Vagina (tissue), 2 donors: ENCODE results near the gene HOXC11. TPM values are rescaled to one million over a fixed set of nuclear protein-coding genes. Genes with fewer than 3 reads are reported as not detected.

Experiments used
- DNase-seq, 2 donors: peaks; one replicate each; pipeline ENCODE4 v3.0.0-alpha.2; 2017; ENCODE audit errors: extremely low spot score in 2 of 2
- H3K27ac ChIP-seq: fragments of 200-600 bp; sonication (generic); one replicate; pipeline ENCODE4 v1.5.1; 2019
- H3K27me3 ChIP-seq: fragments of 200-600 bp; sonication (generic); one replicate; pipeline ENCODE4 v1.5.1; 2019
- H3K36me3 ChIP-seq, 2 donors: fragments of 200-600 bp; sonication (generic); one replicate each; pipeline ENCODE4 v1.5.1; 2017 to 2019
- H3K4me1 ChIP-seq: fragments of 200-600 bp; sonication (generic); one replicate; pipeline ENCODE4 v1.5.1; 2019
- H3K4me3 ChIP-seq, 2 donors: fragments of 200-600 bp; sonication (generic); 1 replicate in 1 of 2; 2 replicates in 1 of 2; pipeline ENCODE4 v1.5.1; 2016 to 2019
- H3K9me3 ChIP-seq: fragments of 200-600 bp; sonication (generic); one replicate; pipeline ENCODE4 v1.5.1; 2019
- POLR2A ChIP-seq, 2 donors: fragments of 450-650 bp; IDR thresholded peaks; one replicate each; pipeline ENCODE4 v1.6.1; 2017; ENCODE audit warnings: antibody characterized with exemption in 2 of 2, mild to moderate bottlenecking in 2 of 2, moderate library complexity in 2 of 2
- POLR2AphosphoS5 ChIP-seq, 2 donors: sonication (generic); formaldehyde crosslinking; IDR thresholded peaks; one replicate each; pipeline ENCODE4 v1.9.0; 2017; ENCODE audit warnings: antibody characterized with exemption in 2 of 2, mild to moderate bottlenecking in 2 of 2, low read depth in 1 of 2; ENCODE audit not compliant: insufficient read depth in 1 of 2
- intact Hi-C: fragments of 100-400 bp; cut with DNase I; formaldehyde crosslinking; loops from one replicate; pipeline ENCODE4 v1.15.1; 2023
- total RNA-seq: library from RNA; depleted of rRNA; stranded (reverse); fragments of >200 nt; gene quantifications from one replicate; pipeline ENCODE4 v1.2.3, GENCODE V29; 2016
- TF ChIP-seq, protein P1 (sequence below), 3 experiments: fragments of 450-650 bp in 2 of 3; fragments of 200-600 bp in 1 of 3; sonication (generic) in 1 of 3; IDR thresholded peaks; one replicate each; pipeline ENCODE4 v1.5.1; 2017 to 2019; ENCODE audit warnings: antibody characterized with exemption in 3 of 3, mild to moderate bottlenecking in 2 of 3, moderate library complexity in 2 of 3

Gene HOXC11
- total RNA-seq, 1 donor from 2014 or later, result not detected

DNA sequence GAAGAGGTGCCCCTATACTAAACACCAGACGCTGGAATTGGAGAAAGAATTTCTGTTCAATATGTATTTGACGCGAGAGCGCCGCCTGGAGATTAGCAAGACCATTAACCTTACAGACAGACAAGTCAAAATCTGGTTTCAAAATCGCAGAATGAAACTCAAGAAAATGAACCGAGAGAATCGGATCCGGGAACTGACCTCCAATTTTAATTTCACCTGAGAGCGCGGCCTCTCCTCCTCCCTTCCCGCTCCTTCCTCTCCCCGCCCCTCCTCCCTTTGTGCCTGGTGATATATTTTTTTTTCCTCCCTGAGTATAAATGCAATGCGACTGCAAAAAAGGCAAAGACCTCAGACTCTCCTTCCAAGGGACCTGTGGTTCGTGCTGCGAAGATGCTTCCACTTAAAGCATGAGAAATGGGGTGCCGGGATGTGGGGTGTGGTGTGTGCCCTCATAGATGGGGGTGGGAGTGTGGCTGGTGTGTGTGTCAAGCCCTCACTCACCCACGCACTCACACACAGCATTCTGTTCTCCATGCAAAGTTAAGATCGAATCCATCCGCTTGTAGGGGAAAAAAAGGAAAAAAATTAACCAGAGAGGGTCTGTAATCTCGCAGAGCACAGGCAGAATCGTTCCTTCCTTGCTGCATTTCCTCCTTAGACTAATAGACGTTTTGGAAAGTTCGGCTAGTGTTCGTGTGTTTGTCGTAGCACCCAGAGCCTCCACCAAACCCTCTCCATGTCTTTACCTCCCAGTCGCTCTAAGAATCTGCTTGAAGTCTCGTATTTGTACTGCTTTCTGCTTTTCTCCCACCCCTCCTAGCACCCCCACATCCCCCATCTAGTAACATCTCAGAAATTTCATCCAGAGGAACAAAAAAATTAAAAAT is 16.5 kb downstream of the HOXC11 start:
- Histone ChIP-seq H3K27ac (no peak overlapping the region), H3K4me3 (no peak overlapping the region), H3K9me3 (no peaks in the 10 kb centered on the region), H3K27me3 (peaks cover 38% of the 10 kb centered on the region), H3K4me1 (peaks cover 24% of the 10 kb centered on the region), H3K36me3 (no peaks in the 10 kb centered on the region)
- intact Hi-C loops, result no loop called here
- DNase-seq, result no peak
- no peak for TF ChIP-seq POLR2AphosphoS5 (IDR thresholded peaks at IDR 0.05; ENCODE audit: insufficient read depth in 1 of 2, low read depth in 1 of 2)
- TF ChIP-seq, protein P1, sequence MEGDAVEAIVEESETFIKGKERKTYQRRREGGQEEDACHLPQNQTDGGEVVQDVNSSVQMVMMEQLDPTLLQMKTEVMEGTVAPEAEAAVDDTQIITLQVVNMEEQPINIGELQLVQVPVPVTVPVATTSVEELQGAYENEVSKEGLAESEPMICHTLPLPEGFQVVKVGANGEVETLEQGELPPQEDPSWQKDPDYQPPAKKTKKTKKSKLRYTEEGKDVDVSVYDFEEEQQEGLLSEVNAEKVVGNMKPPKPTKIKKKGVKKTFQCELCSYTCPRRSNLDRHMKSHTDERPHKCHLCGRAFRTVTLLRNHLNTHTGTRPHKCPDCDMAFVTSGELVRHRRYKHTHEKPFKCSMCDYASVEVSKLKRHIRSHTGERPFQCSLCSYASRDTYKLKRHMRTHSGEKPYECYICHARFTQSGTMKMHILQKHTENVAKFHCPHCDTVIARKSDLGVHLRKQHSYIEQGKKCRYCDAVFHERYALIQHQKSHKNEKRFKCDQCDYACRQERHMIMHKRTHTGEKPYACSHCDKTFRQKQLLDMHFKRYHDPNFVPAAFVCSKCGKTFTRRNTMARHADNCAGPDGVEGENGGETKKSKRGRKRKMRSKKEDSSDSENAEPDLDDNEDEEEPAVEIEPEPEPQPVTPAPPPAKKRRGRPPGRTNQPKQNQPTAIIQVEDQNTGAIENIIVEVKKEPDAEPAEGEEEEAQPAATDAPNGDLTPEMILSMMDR (IDR thresholded peaks at IDR 0.05), result no peak
- no peak for TF ChIP-seq POLR2A (IDR thresholded peaks at IDR 0.05)

DNA sequence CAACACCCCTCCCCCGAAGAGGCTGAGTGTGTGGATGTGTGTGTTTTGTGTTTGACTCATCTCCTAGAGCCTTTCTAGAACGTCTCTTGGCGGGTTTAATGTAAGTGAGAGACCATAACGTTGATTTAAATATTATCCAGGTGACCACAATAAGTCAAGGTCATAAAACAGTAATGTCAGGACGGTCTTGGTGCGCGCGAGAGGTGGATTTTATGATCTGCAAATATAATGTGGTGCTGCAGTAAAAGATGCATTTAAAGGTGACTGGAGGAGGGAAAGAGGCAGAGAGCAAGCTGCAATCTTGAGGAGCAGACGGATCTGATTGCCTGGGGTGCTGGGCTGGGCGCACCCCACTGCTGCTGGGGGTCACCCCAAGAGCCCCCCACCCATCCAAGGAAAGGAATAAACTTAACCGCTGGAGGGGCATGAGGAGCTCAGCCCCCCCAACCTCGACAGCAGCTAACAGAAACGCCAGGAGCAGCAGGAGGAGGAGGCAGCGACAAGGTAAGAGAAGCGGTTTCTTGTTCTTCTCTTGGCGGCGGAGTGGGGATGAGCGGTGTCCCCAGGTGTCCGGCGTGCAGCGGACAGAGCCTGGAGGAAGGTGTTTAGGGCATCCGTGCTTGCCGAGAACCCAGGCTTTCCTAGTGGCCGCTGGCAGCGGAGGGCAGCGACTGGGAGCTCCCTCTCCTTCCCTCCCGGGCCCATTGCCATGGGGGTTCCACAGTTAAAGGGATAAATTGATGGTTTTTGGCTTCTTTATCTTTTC is 17.6 kb downstream of the HOXC11 start:
- no peaks in the 10 kb centered on the region for H3K36me3 ChIP-seq
- H3K4me3 ChIP-seq, result no peak overlapping the region
- TF ChIP-seq, protein P1 (IDR thresholded peaks at IDR 0.05), result no peak
- no peak for TF ChIP-seq POLR2AphosphoS5 (IDR thresholded peaks at IDR 0.05; ENCODE audit: insufficient read depth in 1 of 2, low read depth in 1 of 2)
- no peak for TF ChIP-seq POLR2A (IDR thresholded peaks at IDR 0.05)
- peaks cover 26% of the 10 kb centered on the region for H3K4me1 ChIP-seq
- DNase-seq, result no peak
- no peaks in the 10 kb centered on the region for H3K9me3 ChIP-seq
- peaks cover 36% of the 10 kb centered on the region for H3K27me3 ChIP-seq
- intact Hi-C loops, result no loop called here
- no peak overlapping the region for H3K27ac ChIP-seq

DNA sequence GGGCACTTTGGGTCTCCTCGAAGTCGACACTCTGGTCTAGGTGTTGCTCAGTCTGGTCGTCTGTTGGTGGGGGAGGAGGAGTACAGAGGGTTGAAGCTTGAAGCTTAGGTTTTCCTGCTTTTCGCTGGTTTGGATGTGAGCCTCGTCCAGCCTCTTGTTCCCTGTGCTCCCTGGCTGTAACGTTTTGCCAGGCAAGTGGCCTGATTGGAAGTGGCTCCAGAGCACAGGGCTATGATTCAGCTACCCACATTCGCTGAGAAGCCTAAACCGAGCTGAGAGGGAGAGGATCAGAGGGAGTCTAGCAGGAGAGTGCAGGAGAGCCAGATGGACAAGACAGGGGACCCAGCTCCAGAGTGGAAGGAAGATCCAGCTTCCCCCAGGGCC is 18.1 kb downstream of the HOXC11 start:
- TF ChIP-seq POLR2A (IDR thresholded peaks at IDR 0.05) (no peak), POLR2AphosphoS5 (IDR thresholded peaks at IDR 0.05; ENCODE audit: insufficient read depth in 1 of 2, low read depth in 1 of 2) (no peak)
- TF ChIP-seq, protein P1 (IDR thresholded peaks at IDR 0.05), result no peak
- intact Hi-C loops, result no loop called here
- H3K4me3 ChIP-seq, result no peak overlapping the region
- H3K27me3 ChIP-seq, result peaks cover 33% of the 10 kb centered on the region
- H3K4me1 ChIP-seq, result peaks cover 26% of the 10 kb centered on the region
- no peaks in the 10 kb centered on the region for H3K9me3 ChIP-seq
- H3K27ac ChIP-seq, result no peak overlapping the region
- no peaks in the 10 kb centered on the region for H3K36me3 ChIP-seq
- no peak for DNase-seq

DNA sequence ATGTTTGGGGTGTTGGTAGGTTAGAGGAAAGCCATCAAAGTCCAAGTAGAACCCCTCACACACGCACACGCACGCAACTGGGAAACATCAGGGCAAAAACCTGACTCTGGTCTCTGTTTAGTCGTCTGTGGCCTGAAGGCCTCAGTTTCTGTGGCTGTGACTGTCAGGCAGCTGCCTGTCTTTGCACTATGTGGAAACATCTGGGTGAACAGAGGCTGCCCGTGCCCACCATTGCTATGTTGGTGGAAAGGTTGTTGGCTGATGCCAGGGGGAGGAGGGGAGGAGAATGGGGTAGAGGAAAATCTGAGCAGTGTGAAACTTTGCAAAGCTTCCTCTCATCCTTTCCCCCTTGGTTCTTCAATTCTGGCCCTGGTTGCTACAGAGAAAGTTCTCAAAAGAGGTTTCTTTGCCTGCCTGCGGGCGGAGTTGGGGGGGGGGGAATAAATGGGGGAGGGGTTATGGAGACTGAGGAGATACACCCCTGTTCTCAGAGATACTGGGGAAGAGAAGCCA is 19.5 kb downstream of the HOXC11 start:
- Histone ChIP-seq H3K36me3 (no peaks in the 10 kb centered on the region), H3K4me1 (peaks cover 24% of the 10 kb centered on the region), H3K4me3 (no peak overlapping the region), H3K9me3 (no peaks in the 10 kb centered on the region), H3K27me3 (peaks cover 38% of the 10 kb centered on the region), H3K27ac (no peak overlapping the region)
- no peak for TF ChIP-seq POLR2AphosphoS5 (IDR thresholded peaks at IDR 0.05; ENCODE audit: insufficient read depth in 1 of 2, low read depth in 1 of 2)
- TF ChIP-seq, protein P1 (IDR thresholded peaks at IDR 0.05), result no peak
- no peak for DNase-seq
- intact Hi-C loops, result no loop called here
